Forelimb muscle (tissue), 1 donor: ENCODE data around the gene CLCN6. TPM values are rescaled to one million over a fixed set of nuclear protein-coding genes. Genes with fewer than 3 reads are reported as not detected.

Experiments
- DNase-seq: peaks from one replicate; pipeline ENCODE4 v3.0.0-alpha.2; 2013; ENCODE audit warnings: low read depth
- polyA plus RNA-seq: library from polyadenylated mRNA; unstranded; fragments of 120-200 nt; gene quantifications from one replicate; pipeline ENCODE4 v1.2.1, GENCODE V29; 2013; ENCODE audit not compliant: insufficient read length

Gene CLCN6
- polyA plus RNA-seq, 1 donor = 13.0 TPM

DNA sequence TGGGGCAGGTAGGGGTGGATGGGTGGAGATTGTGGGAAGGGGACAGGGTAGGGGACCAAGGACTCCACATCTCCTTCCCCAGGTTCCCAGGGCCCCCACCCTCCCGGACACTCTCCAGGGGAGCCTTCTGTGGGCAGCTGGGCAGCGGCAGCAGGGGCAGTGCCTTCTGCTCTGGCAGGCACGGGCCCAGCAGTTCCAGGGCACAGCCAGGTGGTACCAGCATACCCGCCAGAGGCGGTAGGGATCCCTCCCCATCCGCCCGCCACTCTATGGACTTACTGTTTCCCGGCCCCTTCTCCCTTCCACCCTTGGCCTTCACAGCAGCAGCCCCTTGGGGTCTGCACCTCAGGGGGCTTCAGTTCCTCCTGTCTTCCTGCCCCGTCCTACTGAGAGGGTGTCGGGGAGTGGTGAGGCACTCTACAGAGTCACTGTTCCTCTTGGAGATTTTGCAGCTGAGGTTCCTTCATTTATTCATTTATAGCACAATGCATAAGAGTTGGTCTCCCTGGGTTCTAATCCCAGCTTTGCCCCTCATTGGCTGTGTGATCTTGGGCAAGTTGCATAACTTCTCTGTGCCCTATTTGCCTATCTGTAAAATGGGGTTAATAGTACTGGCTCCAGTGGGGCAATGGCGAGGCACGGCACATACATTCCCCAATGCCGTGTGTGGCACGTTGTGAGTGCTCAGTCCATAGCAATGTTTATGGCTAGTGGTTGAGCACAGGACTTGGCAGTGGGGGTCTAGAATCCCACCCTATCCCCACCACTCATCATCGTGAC is 27.0 kb upstream of the CLCN6 start:
- DNase-seq = no peak

DNA sequence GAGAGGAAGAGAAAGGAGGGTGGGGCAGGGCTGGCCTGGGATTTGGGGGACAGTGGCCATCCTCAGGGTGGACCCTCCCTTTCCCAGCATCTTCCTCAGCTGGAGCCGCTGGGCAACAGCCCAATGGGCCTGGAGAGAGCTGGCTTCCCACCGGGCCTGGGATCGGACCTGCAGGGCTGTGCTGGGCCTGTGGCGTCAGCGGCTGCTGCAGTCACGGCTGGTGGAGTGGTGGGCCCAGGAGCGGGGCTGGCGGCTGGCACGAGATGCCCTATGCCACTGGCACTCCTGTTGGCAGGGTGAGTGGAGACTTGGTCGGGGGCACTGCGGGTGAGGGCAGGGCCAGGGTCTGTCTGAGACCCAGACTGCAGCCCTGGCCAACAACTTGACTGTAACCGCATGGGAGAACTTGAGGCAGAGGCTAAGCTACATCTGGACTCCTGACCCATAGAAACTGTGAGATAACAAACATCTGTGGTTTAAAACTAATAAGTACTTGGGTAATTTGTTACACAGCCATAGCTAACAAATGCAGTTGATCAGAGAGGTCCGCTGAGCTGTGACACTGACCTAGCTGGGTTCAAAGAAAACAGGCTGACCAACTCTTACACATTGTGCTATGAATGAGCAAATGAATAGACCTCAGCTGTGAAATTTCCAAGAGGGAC is 26.1 kb upstream of the CLCN6 start:
- no peak for DNase-seq

DNA sequence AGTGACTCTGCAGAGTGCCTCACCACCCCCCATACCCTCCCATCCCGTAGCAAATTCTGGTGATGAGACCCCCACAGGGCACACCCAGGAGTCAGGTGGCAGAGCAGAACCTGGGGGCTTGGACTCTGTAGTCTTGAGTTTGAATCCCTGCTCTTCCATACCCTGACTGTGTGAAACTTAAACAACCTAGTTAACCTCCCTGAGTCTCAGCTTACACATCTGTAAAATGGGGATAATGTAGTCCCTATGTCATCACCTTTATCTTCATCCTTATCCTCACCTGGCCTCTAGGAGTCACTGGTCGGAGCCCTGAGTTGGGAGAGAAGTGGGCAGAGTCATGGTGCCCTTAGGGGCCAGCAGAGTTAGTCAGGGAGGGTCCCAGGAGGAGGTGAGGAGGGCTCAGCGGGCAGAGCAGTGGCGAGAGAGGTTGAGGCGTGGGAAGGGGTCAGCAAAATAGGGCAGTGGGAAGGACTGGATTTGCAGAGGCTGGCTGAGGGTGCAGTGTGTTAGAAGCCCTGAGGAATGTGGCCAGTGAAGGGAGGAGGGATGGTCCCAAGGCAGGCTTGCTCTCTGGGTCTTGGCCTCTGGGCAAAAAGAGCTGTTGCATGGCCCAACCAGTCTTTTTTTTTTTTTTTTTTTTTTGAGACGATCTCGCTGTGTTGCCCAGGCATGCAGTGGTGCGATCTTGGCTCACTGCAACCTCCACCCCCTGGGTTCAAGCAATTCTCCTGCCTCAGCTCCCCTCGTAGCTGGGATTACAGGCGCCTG is 25.4 kb upstream of the CLCN6 start:
- DNase-seq = no peak

DNA sequence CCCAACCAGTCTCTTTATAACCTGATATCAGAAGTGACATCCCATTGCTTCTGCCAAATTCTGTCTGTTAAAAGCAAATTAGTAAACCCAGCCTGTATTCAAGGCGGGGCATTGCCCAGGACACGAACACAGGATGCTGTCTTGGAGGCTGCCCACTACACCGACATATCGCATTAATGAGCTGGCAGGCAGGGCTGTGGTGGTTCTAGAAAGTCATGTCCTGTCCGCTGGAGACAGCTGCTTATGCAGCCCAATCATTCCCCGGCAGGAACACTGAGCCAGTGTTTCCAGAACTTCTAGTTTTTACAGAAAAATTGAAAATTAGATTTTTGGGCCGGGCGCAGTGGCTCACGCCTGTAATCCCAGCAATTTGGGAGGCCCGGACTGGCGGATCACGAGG is 24.7 kb upstream of the CLCN6 start:
- no peak for DNase-seq

DNA sequence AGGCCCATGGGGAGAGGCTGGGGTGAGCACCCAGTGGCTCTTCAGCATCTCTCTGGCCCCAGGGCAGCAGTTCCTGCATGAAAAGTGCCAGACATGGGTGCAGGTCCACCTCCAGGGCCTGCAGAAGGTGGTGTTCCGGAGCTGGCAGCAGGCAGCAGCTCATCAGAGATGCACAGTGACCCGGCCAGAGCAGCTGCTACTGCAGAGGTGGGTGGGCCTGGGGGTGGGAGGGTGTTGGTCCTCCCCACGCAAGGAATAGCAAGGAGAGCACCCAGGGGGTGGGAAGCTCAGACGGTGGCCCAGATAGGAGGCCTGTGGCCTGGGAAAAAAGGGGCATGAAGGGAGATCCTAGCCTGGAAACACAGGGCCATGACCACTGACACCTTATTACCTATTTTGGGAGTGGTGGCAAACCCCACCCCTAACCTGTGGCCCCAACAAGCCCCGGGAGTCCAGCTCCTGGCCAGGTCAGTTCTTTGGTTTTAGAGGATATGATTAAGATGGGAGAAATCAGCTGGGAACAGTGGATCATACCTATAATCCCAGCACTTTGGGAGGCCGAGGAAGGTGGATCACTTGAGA is 23.8 kb upstream of the CLCN6 start:
- DNase-seq = no peak

DNA sequence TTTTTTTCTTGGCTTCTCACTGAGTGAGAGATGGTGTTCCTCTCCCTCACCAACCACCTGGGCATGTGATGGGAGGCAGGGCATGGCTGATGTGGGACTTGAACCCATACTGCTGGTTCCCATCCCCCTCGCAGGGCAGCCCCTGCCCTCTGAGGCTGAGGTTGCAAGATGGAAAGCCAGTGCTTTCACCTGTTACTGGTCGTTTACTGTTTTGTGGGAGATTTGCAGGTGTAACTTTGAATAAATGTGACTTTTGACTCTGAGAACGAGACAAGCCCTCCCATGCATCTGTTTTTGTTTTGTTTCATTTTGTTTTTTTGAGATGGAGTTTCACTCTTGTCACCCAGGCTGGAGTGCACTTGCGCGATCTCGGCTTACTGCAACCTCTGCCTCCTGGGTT is 22.4 kb upstream of the CLCN6 start:
- DNase-seq = no peak

DNA sequence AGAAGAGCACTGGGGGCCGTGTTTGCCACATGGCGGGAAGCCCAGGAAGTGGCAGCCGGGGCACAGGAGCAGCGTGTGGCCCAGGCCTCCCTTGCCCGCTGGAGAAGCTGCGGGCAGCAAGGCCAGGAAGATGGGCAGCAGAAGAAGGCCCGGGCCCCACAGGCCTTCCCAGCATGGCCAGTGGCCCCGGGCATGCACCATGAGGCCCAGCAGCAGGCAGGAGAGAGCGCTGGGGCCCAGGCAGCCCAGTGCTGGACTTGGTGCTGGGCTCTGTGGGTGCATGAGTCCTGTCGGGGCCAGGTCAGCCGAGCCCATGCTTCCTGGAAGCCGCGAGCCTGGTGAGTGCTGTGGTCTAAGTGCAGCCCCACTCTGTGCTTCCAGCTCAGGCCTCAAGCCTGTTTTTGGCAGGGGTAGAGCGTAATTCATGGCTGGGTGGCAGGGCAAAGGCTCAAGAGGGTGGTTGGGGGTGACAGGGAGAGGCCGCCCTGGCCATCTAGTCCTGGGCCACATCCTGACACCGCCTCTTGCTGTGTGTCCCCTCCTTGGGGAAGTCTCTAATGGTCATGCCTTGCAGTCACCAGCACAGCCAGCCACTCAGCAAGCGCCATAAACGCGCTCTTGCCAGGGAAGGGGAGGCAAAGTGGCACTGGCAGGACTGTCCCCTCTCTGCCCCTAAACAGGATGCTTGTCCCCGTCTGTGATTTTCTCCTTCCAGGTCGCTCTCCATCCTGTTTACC is 21.6 kb upstream of the CLCN6 start:
- DNase-seq = no peak

DNA sequence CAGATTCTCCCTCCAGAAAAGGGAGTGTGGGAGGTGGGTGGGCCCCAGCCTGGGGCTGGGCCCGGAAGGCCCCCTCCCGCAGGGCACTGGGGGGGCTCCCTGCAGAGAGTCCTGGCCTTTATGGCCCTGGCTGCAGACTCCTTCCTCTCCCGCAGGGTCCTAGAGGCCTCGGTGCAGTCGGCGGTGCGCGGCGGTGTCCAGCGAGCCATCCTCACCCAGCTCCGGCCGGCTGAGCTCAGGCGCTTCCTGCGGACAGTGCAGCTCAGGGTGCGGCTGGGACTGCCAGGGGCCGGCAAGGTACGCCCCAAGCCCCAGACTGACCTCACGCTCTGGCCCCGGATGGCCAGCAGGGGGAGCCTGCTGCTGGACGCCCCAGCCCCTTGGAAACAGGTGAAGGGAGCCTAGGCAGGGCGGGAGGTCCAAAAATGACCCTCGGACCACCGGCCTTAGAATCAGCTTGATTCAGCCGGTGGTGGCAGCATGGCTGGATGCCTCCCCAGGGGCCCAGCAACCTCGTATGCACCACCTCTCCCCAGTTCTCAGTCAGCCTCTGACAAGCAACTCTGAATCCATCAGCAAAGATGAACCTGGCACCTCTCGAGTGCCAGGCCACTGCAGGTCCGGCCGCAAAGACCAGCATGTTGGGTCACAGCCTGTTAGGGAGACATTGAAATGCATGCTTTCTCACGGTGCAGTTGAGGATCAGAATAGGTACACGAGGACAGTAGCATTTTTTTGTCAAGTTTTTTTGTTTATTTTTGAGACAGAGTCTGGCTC is 20.8 kb upstream of the CLCN6 start:
- DNase-seq = no peak

DNA sequence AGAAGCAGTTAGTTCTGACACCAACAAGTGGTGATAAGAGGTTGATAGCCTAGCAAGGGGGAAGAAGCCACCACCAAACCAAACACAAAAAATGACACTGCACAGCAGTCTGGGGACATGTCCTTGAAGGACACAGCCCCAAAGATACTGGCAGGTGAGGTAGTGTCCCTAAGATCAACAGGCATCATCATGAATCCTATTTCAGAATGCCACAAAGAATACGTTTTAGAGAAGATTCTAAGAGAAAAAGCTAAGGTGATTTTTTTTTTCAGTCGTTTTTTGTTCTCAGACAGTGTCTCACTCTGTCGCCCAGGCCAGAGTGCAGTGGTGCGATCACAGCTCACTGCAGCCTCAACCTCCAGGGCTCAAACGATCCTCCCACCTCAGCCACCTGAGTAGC is 19.8 kb upstream of the CLCN6 start:
- DNase-seq = no peak

DNA sequence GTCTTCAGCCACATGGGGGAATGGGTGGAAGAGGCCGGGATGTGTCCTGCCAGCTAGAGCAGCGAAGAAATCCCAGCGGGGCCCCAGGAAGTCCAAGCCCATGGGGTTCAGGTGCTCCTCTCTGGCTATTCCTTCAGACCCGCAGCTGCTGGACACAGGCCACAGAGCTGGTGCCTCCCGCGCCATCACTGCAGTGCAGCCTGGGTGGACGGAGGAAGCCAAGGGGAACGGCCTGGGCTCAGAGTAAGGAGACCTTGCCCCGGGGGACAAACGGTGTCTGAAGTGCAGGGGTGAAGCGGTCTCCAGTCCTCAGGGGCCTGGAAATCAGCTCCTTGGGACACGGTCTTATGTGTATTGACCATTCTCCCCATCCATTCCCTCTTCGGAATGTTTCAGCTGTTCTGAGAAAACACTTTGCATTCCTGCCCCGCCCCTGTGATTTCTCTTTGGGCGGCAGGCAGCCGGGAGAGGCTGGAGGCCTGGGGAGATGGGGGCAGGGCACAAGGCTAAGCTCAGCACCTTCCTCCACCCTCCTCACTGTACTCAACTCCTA is 18.7 kb upstream of the CLCN6 start:
- DNase-seq = no peak

DNA sequence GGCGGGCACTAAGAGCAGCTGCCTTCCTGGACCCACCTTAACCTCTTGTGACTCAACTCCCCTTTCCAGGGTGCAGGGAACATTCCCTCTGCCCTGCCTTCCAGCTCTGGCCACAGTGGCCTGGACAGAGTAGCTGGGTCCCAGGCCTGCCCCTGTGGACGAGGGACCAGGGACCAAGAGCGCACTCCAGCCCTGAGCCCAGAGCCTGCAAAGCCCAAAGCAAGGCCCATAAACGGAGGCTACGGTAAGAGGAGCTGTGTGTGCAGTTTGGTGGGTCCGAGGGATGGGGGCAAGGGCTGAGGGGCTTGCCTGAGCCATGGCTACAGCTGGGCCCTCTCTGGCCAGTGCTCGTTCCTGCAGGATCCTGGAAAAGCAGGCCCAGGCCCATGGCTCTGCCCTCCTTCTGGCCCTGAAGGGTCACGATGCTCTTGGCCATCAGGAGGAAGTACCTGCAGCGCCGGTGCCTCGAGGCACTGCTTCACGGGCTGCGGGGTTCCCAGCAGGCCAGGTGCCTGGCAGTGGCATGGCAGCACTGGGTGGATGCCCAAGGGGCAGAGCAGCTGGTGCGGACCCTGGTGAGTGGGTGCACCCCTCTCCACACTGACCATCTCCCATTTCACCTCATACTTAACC is 18.1 kb upstream of the CLCN6 start:
- no peak for DNase-seq

DNA sequence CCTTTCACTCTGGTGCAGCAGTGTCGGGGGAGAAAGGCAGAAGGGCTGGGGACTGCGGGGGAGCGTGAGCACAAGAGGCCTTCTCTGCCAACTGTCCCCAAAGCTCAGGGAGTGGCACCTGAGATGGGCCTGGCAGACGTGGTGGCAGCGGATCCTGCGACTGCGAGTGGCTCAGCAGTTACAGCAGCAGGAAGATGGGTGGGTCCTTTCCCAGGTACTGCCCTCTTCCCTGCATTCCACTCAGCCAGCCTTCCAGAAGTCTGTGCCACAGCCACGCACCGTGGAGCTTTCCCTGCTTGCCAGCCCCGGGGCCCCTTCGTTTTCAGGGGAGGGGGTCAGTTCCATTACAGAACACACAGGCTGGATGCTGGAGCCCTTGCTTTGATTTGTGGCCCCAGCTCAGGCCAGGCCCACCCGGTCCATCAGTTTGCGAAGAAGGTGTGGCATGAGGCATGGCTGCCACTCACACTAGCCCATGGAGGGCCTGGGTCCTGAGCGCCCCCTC is 17.4 kb upstream of the CLCN6 start:
- no peak for DNase-seq

DNA sequence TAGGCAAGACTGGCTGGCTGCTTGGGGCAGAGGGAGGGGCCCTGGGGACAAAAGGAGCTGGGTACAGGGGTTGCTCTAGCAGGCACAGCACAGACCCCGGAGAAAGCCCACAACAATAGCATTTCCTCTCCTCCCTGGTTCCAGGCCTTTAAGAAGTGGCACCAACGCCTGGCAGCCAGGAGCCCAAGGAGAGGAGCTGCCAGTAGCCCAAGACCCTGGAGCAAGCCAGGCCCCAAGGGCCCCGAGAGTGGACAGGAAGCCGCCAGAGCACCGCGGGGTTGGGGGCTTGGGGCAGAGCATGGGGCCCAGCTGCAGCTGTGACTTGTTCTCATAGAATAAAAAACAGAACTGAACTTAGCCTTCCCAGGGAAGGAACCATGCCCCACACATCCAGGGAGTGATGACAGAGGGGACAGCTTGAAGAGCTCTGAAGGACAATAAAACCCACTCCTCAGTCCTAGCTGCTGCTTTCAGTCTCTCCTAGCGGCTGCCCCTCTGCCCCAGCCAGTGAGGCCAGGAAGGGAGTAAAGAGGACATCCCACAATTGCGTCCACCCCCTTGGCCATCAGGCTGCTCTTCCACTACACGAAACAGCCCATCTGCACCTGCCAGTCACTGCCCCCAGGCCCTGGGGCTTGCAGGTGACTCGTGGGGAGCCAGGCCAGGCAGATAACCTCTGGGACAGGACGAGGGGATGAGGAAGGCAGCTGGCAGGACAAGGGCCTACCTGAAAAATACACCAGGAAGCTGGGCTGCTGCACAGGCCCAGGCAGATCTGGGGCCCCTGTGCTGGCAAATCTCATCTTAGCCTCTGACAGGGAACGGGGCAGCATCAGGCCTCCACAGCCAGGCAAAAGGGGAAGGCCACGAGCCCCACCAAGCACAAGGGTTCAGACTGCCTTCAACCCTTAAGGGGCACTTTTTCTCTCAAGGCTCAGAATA is 16.6 kb upstream of the CLCN6 start:
- no peak for DNase-seq

DNA sequence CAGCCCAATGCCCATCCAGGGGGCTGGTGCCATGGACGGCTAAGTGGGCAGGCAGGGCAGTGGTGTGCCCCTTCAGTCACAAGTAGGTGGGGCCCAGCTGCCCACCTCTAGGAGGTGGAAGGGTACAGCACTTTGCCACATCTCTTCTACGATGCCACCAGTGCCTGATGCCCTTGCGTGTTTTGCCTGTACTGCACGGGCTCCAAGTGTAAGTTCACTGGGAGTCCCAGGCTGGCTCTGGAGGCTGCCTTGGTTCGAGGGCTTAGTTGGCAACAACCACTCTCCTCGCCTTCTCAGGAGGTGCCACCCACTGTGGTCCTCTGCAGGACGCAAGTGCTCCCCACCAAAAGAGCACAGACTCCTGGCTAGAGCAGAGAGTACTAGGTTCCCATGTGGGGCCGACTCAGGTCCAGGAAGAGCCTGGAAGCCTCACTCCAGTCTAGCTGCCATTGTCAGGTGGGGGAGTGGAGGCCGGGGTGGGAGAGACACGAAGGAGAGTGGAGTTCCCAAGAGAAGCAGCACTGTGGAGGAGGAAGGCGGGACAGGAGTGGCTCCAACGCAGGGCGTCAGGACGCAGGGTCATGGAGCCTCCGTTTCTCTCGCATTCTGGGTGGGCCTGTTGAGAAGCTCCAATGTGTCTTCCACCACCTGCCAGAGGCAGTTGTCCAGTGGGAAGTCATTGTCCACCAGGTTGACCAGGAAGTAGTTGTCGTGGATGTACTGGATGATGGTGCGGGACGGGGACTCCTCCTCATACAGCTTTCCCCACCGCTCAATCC is 15.7 kb upstream of the CLCN6 start:
- DNase-seq = no peak

DNA sequence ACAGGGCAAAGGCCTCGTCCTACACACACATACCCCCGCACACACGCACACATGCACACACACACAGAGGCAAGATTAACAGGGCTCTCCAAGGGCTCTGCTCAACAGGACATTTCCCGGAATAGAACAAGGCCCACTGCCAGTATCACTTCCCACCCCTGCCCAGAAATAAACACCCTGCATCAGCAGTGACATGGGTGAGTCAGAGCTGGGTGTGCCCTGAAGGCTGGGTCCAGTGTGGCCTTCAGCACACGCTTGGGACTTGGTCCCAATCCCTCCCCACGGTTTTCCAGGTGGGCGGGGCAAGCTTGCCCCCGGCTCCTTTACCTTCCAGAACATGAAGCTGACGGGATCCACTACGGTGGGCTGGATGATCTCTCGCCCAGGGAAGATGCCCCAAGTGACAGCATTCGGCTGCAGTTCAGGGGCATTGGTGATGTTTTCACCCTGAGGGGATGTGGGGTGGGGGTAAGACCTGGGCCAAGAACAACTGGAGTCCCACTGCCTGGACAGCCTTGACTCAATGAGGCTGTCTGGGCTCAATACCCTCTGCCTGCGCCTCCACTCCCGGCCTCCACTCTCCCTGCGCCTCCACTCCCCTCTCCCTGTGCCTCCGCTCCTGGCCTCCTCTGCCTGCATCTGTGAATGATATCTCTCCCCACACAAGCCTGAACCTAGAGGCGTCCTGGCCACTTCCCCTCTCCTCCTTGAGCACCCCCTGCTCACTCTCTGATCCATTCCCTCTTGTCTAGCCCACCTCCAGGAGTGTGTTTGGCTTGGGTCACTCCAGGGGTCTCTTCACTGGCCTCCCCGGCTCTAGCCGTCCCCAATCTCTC is 14.9 kb upstream of the CLCN6 start:
- DNase-seq = no peak

DNA sequence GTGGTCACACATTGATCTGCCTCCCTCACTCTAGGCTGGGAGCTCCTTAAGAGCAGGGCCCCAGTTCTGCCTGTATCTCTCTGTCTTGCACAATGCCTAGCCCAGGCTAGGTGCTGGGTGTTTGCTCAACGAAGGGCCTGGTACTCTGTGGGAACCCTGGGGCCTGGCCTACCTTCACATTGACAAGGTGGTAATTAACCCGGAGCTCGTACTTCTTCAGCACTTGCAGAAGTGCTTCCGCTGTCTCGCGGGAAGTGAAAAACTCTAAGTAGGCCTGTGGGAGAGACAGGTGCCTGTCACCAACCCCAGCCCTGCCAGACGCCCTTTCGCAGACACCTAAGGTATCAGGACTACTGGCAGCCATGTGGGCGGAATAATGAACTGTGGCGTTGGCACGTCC is 13.9 kb upstream of the CLCN6 start:
- no peak for DNase-seq

DNA sequence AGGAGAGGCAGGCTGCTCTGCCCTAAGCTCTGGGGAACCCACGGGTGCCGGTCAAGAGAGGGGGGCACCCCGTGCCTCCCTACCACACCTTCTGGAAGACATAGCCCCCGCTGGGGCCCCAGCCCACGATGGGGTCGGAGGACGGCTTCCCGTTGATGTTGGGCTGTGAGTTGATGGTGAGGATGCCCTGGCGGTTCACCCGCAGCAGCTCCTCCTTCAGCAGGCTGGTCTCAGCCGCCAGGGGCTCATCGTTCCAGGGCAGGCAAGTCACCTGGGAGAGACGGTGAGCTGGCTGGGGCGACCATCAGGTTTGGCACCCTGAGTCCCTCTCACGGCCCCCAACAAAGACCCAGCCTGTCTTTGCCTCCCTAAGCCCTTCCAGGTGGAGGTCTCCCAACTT is 12.2 kb upstream of the CLCN6 start:
- no peak for DNase-seq
